Measurements from ENCODE around the gene JAK3.
"Not testable (repeated sequence)": the region's sequence is repeated elsewhere in the genome, so short reads cannot be mapped to it uniquely, and the experiment has no call there.

JAK3 gene

DNA sequence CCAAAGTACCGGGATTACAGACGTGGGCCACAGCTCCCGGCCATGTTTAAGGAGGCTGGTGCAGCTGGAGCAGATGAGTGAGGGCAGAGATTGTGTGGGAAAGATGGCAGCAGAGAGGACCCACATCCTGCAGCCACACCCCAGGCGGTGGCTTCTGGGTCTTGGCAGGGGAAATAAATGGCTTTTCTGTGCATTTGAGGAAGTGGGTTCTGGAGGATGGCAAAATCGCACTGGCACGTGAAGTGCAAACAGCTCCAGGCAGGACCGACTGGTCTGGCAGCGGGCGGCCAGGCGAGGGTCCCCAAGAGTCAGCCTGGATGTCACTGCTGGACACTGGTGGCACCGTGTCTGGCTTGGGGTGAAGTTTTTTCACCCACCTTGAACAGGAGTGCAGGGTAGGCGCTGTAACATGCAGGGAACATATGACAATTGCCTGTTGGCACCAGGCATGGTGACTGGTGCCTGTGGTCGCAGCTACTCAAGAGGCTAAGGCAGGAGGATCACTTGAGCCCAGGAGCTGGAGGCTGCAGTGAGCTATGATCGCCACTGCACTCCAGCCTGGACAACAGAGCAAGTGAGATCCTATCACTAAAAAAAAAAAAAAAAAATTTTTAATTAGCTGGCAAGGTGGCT lies 44.4 kb downstream of the JAK3 start:
- no peak for DNase-seq (ENCODE audit: low read depth, low spot score)

- DNase-seq (ENCODE audit: low read depth, low spot score) = no peak
Measured at GRCh38 chr19:17802137-17802858, 45.5 kb downstream of the JAK3 start.

- DNase-seq (ENCODE audit: low read depth, low spot score) = not testable (repeated sequence)
Measured at GRCh38 chr19:17798599-17798998, 49.2 kb downstream of the JAK3 start.

DNA sequence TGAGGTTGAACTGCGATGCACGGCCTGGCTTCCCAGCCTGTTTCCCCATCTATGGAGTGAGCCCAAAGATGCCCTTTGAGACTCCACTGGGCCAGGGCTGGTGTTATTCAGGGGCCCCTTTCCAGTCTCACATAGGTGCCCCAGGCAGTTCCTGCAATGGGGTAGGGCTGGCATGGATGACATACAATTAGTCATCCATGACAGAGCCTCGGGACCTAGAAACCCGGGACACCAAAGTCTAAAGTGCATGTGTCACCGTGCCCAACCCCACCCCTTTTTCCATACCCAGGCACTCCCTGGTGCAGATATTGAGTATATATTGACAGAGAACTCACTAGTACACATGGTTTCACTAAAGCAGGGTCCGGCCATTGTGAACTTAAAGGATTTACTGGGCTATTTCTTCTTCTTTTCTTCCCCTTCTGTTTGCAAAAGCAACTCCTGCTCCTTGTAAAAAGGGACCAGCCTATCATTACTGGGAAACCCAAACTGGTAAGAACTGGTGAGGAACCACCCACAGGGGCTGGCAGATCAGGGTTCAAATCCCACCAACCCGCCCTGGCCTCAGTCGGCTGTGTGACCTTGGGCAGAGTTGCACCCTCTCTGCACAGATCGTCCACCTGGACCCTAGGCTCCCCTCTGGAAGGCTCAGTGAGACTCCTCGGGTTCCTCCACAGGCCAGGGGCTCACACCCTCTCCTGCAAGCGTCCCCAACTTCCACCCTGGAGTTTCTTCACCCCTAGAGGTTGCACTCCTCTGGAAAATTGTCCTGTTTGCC lies 50.2 kb downstream of the JAK3 start:
- DNase-seq (ENCODE audit: low read depth, low spot score) = no peak

DNA sequence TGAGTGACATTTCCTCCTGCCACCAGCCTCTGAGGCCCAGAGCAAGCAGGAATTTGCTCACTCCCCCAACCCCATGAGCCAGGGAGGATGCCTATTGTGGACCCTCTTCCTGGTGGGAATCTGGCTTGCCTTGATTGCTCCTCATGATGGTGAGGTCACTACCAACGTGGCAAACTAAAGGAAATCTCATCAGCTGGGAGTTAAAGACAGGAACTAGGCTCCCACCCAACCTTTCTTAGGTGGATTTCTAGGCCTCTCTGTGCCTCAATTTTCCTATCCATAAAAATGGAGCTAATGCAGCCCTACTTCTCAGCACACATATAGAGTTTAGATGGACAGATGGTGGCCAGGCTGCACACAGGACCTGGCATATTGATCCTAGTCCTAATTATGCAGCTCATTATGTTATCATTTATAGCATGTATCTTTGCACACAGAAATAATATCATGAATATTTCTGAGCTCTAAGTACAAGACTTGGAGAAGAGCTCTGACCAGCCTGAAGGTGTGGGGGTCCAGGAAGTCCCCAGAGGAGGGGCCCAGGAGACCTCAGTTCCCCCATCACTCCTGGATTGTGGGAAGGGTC lies 50.9 kb downstream of the JAK3 start:
- DNase-seq (ENCODE audit: low read depth, low spot score) = no peak

DNA sequence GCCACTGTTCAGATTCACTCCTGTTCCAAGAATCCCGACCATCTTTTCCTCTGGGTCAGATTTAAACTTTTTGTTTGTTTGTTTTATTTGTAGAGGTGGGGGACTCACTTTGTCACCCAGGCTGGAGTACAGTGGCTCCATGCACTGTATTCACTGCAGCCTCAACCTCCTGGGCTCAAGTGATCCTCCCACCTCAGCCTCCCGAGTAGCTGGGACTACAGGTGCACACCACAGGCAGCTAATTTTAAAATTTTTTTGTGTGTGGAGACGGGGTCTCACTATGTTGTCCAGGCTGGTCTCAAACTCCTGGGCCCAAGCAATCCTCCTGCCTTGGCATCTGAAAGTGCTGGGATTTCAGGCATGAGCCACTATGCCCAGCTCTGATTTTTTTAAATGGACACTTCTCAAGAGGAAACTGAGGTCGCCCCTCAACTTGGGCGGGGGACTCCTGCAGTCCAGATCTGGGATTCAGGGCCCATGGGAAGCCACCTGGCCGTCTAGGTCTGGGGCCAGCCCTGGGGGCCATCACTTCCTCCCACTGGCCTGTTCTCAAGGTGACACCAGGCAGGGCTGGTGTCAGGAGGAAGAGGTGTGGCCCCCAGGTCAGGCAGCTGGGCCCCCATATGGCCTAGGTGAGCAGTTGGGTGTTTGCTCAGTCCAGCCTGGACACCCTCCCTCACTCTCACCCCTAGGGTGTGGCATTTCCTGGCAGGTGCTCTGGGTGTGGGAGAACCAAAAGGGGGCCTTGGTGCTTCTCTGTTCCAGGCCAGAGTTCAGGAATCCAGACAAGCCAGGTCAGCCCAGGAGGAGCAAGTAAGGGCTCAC lies 51.6 kb downstream of the JAK3 start:
- DNase-seq (ENCODE audit: low read depth, low spot score) = no peak

GRCh38 chr19:17795495-17795856 lies 52.3 kb downstream of the JAK3 start:
- no peak for DNase-seq (ENCODE audit: low read depth, low spot score)

- DNase-seq (ENCODE audit: low read depth, low spot score) = no peak
Measured at GRCh38 chr19:17794731-17795494, 52.9 kb downstream of the JAK3 start, which contains the start of gene B3GNT3. Gene B3GNT3, plus strand, starts transcription at chr19:17795138. Its CDS starts 12,670 bp downstream, at chr19:17807808.

DNA sequence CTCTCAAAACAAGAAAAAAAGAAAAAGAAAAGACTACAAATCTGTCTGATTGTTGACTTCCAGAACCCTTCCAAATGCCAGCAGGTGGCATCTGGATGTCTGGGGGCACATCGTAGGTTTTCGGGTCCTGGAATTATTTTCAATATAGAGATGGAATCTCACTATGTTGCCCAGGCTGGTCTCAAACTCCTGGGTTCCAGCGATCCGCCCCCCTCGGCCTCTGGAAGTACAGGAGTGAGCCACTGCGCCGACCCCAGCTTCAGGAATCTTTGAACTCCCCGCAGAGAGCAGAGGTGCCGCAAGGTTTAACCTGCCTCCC lies 53.4 kb downstream of the JAK3 start:
- DNase-seq (ENCODE audit: low read depth, low spot score) = no peak

DNA sequence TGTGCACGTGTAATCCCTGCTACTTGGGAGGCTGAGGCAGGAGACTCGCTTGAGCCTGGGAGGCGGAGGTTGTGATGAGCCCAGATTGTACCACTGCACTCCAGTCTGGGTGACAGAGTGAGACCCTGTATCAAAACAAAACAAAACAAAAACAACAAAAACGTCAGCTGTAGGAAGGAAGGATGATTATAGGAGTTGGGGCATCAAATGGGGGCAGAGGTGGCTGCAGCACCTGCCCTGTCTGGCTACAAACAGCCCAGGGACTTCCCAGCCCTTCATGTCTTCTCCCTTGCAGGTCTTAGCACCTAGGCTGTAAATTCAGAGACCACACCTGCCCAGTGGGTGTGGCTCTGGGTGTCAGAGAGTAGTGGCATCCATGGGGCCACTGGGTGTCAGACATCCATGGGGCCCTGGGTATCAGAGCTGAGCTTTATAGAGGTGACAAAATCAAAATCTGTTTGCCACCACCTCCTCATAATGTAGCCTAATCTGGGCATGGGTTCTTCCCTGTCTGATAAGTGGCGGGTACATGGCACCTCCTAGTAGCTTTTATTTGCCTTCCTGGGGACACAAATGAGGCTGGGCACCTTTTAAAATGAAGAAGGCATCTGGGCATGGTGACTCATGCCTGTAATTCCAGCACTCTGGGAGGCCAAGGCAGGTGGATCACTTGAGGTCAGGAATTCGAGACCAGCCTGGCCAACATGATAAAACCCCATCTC lies 57.6 kb downstream of the JAK3 start:
- no peak for DNase-seq (ENCODE audit: low read depth, low spot score)

DNA sequence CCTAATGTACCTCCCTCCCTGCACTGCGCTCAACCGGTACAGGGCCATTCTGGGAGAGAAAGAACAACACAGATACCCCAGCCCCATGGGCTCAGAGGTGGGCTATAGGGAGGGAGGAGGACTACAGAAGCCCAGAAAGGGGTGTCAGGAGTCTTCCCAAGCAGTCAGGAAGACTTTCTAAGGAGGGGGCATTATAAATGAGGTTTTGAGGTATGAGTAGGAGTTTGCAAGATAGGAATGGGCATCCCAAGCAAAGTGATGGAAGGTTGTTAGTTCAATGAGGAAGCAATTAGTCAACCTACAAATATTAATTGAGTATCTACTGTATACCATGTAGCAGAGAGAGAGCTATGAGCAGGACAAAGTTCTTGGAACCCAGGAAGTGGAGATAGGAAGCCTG lies 59.1 kb downstream of the JAK3 start:
- DNase-seq (ENCODE audit: low read depth, low spot score) = no peak

- DNase-seq (ENCODE audit: low read depth, low spot score) = no peak
Measured at GRCh38 chr19:17787274-17787913, 60.4 kb downstream of the JAK3 start.

DNA sequence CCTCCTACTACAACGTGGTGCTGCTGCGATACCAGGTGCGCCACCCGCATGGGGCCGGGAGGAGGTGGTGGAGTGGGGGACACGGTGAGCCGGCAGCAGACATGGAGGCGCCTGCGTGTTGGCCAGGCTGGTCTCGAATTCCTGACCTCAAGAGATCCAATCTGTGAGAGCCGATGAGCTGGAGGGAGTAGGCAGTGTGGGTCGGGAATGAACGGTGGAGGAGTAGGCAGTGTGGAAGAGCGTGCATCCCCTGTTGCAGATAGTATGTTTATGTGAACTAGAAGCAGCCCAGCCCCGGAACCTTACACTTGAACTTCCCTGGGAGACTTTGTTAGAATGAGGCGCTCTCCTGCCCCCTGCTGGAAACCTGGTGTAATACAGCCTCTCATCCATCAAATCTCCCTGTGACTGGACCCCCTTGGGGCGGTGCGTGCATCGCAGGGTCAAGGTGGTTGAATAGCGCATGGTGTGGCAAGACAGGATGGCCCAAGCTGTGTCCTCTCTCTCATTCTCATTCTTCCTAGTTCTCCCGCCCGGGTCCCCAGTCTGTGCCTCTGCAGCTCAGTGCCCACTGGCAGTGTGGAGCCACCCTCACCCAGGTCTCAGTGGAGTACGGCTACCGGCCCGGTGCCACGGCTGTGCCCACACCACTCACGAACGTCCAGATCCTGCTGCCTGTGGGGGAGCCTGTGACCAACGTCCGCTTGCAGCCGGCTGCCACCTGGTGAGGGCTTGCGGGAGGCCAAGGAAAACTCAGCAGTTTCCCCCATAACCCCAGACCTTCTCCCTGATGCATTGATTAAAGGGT lies 63.4 kb downstream of the JAK3 start:
- DNase-seq (ENCODE audit: low read depth, low spot score) = no peak

GRCh38 chr19:17783721-17784120 lies 64.1 kb downstream of the JAK3 start:
- not testable (repeated sequence) for DNase-seq (ENCODE audit: low read depth, low spot score)

GRCh38 chr19:17780781-17781180 lies 67.0 kb downstream of the JAK3 start:
- no peak for DNase-seq (ENCODE audit: low read depth, low spot score)

DNA sequence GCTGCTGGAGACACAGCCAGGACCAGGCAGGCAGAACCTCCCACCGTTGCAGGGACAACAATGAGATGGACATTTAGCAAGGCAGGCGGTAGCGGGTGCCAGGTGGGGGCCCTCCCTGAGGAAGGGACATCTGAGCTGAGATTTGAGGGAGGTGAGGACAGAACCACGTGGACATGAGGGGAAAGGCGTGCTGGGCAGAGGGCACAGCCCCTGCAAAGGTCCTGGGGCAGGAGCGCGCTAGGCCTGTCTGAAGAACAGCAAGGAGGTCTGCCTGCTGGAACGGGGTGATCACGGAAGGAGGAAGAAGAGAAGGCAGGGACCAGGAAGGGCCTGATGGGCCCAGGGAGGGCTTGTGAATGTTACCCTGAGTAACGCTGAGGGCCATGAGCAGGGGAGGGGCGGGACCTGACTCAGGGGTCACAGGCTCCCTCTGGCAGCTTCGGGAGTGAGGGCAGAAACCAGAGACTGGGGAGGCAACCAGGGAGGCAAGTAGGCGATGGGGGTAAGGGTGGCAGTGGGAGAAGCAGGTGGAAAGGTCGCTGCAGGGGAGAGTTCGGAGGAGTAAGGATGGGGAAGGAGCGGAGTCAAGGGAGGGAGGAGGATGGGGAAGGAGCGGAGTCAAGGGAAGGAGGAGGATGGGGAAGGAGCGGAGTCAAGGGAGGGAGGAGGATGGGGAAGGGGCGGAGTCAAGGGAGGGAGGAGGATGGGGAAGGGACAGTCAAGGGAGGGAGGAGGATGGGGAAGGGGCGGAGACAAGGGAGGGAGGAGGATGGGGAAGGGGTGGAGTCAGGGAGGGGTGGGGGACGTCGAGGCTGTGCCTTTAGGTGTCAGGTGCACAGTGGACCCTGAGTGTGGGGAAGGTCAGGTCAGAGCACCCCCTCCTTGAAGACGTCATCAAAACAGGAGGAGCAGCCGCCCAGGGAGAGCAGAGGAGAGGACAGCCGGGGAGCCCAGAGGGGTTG lies 68.5 kb downstream of the JAK3 start:
- DNase-seq (ENCODE audit: low read depth, low spot score) = no peak

DNA sequence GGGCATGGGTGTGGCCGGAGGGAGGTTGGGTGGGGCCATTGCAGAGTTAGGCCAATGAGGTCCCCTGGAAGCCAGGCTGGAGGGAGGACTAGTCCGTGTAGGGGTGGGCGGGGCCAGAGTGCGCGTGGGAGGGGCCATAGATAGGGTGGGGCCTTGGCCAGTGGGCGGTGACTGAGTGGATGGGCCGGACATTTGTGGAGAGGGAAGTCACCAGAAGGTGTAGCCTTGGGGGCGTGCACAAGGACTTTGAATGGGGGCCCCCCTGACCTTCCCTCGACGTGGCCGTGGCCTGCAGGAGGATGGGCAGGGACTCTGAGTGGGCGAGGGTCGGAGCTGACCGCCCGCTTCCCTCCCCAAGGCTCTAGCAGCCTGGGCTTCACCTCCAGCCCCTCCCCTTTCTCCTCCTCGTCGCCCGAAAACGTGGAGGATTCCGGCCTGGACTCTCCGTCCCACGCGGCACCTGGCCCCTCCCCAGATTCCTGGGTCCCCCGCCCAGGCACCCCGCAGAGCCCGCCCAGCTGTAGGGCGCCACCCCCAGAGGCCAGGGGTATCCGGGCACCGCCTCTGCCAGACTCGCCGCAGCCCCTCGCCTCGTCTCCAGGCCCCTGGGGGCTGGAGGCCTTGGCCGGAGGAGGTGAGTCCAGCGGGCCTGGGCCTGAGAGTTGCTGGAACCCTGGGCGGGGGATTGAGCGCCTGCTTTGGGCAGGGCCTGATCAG lies 69.4 kb downstream of the JAK3 start:
- DNase-seq (ENCODE audit: low read depth, low spot score) = no peak
